Epithelial cell of proximal tubule (primary cell): ENCODE data around the gene PRKAA2. TPM values are rescaled to one million over a fixed set of nuclear protein-coding genes. Genes with fewer than 3 reads are reported as not detected.
"Not testable (repeated sequence)": the region's sequence is repeated elsewhere in the genome, so short reads cannot be mapped to it uniquely, and the experiment has no call there.

ENCODE experiments used
- DNase-seq: peaks from one replicate; pipeline ENCODE4 v3.0.0-alpha.2; 2011; ENCODE audit warnings: low read depth
- H3K4me3 ChIP-seq: 2 replicates; pipeline ENCODE4 v1.5.1; 2011; ENCODE audit warnings: low read depth, mild to moderate bottlenecking, low read length
- total RNA-seq: library from RNA; depleted of rRNA; stranded (reverse); fragments of >200 nt; gene quantifications from 2 replicates; pipeline ENCODE4 v1.2.3, GENCODE V29; 2015
- TF ChIP-seq, protein P1 (sequence below): conservative IDR thresholded peaks from 2 replicates; pipeline ENCODE4 v1.5.1; 2012; ENCODE audit warnings: low read depth, mild to moderate bottlenecking, low read length

Gene PRKAA2
- 6.4 and 8.4 TPM in 2 replicates for total RNA-seq

DNA sequence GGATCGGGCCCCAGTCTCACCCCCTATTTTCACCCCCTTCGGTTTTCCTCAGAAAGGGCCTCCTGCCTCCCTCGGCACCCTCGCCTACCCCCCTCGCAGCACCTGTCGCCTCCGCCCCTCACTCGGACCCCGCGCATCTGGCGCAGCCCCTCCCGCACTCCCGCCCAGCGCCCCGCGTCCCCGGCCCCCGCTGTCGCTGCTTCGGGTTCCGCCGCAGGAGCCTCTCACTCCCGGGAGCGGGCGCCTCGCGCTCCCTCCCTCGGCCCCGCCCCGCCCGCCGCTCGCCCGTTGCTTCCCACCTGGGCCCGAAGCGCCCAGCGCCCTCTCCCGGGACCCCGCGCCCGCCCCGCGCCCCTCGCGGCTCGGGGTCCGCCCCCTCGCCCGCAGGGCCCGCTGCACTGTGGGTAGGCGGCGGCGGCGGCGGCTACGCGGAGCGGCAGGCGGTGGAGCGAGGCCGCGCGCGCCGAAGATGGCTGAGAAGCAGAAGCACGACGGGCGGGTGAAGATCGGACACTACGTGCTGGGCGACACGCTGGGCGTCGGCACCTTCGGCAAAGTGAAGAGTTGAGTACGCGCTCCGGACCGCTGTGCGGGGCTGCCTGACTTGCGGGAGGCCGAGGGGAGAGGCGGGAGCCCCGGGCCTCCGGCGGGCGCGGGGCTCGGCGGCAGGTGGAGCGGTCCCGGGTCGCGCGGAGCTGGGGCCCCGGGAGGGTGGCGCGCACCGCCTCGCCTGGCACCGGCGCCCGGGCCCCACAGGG, at the start of gene PRKAA2:
PRKAA2 (plus strand) TSS at position 396 of the 758 bp plus-strand sequence; CDS start at position 470, 74 bp downstream.
- TF ChIP-seq, protein P1, sequence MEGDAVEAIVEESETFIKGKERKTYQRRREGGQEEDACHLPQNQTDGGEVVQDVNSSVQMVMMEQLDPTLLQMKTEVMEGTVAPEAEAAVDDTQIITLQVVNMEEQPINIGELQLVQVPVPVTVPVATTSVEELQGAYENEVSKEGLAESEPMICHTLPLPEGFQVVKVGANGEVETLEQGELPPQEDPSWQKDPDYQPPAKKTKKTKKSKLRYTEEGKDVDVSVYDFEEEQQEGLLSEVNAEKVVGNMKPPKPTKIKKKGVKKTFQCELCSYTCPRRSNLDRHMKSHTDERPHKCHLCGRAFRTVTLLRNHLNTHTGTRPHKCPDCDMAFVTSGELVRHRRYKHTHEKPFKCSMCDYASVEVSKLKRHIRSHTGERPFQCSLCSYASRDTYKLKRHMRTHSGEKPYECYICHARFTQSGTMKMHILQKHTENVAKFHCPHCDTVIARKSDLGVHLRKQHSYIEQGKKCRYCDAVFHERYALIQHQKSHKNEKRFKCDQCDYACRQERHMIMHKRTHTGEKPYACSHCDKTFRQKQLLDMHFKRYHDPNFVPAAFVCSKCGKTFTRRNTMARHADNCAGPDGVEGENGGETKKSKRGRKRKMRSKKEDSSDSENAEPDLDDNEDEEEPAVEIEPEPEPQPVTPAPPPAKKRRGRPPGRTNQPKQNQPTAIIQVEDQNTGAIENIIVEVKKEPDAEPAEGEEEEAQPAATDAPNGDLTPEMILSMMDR: no peak
- DNase-seq: no peak
- H3K4me3 ChIP-seq: peak within 1 kb of the TSS; percentile 78

DNA sequence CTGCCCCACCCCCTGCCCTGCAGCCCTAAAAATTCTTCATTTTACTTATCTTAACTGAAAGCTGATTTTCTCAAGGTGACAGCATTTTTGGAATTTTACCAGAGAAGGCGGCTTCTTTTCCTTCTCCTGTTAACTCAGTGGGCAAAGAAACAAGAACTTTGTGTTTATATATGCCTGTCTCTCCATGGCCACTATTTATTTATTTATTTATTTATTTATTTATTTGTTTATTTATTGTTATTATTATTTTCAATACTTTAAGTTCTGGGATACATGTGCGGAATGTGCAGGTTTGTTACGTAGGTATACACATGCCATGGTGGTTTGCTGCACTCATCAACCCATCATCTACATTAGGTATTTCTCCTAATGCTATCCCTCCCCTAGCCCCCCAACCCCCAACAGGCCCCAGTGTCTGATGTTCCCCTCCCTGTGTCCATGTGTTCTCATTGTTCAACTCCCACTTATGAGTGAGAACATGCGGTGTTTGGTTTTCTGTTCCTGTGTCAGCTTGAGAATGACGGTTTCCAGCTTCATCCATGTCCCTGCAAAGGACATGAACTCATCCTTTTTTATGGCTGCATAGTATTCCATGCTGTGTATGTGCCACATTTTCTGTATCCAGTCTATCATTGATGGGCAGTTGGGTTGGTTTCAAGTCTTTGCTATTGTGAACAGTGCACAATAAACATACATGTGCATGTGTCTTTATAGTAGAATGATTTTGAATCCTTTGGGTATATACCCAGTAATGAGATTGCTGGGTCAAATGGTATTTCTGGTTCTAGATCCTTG, 49.5 kb upstream of the PRKAA2 start:
- H3K4me3 ChIP-seq, DNase-seq: not testable (repeated sequence)

GRCh38 chr1:56610097-56610496, 35.0 kb upstream of the PRKAA2 start:
- H3K4me3 ChIP-seq, DNase-seq: not testable (repeated sequence)

- H3K4me3 ChIP-seq, DNase-seq: not testable (repeated sequence)
These were observed 34.3 kb upstream of the PRKAA2 start for GRCh38 chr1:56610770-56611169.

- TF ChIP-seq, protein P1: no peak
- no peak for DNase-seq
- no peak overlapping the region for H3K4me3 ChIP-seq
These were observed 28.0 kb upstream of the PRKAA2 start for GRCh38 chr1:56617141-56617540.

- TF ChIP-seq, protein P1: no peak
- no peak overlapping the region for H3K4me3 ChIP-seq
- no peak for DNase-seq
These were observed 19.2 kb upstream of the PRKAA2 start for GRCh38 chr1:56625819-56626440.

DNA sequence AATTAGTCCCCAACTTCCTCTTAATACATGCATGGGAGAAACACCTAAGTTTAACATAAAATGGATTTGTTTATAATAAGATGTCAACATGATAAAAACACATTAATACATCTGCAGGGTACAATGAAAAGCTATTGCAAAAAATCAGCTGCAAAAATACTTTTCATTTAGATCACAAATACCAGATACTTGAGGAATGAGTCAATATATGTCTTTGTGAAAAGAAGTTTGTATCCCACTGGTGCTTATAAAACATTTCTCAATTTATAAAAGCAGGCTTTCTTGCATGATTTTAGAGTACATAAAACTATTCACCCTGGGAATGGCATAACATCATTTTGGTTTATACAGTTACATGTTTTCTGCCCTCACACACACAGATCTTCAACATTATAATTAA, 18.6 kb upstream of the PRKAA2 start:
- no peak for DNase-seq
- TF ChIP-seq, protein P1: no peak
- H3K4me3 ChIP-seq: no peak overlapping the region

DNA sequence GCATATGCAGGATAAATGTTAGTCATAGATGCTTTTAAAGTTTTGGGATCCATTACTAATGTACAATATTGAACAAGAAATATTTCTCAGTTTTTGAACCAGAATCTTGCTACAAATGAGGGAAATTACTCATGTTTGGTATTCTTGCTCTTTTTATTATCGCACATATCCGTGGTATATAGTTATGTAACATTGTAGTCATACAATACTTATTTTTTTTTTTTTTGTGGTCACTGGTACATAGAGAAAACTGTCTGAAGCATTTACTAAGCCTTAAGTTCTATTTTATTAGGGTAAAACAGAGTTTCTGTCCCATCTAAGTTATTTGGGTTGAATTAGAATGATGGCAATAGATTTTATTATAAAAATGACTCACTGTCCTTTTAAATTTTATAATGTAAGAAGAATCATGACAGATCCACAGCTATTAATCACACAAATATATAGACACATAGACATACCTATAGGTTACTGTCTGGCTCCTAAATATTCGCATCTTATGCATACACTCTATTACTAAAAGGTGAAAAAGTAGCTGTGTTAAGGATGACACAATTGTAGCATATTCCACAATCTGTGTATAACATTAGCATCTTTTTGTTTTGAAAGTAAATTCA, 18.0 kb upstream of the PRKAA2 start:
- TF ChIP-seq, protein P1: no peak
- H3K4me3 ChIP-seq: no peak overlapping the region
- no peak for DNase-seq
